ENCODE results near the gene HBQ1.
"Not testable (repeated sequence)": the region's sequence is repeated elsewhere in the genome, so short reads cannot be mapped to it uniquely, and the experiment has no call there.

HBQ1 gene

GRCh38 chr16:180101-180675 lies at the start of gene HBQ1:
Gene HBQ1 (plus strand): TSS chr16:180459. CDS start chr16:180487, 28 bp downstream.
- peak; percentile 40 for DNase-seq

DNA sequence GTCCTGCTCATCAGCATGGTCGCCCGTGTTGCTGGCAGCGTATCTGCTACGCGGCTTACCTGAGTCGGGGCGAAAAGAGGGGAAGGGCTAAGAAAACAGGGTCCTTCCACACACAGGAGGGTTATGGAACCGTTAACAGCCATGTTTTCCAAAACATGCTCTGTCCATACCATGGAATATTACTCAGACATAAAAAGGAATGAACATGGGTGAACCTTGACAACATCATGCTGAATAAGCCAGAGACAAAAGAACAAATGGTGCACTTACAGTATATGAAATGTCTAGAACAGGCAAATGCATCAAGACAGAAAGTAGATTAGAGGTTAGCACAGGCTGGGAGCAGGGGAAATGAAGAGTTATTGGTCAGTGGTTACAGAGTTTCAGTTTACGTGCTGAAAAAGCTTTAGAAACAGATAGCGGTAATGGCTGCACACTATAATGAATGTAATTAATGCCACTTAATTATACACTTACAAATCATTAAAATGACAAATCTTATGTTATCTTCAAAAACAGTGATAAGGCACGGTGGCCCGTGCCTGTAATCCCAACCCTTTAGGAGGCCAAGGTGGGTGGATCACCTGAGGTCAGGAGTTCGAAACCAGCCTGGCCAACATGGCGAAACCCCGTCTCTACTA lies 49.6 kb upstream of the HBQ1 start:
- DNase-seq, result no peak

DNA sequence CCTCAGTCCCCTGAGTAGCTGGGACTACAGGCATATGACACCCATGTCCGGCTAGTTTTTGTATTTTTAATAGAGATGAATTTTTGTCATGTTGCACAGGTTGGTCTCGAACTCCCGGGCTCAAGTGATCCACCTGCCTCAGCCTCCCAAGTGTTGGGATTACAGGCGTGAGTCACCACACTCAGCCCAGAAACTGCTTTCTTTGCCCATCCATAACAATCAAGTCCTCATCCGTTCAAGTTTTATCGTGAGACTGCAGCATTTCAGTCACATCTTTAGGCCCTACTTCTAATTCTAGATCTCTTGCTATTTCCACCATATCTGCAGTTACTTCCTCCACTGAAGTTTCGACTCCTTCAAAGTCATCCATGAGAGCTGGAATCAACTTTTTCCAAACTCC lies 48.1 kb upstream of the HBQ1 start:
- no peak for DNase-seq

DNA sequence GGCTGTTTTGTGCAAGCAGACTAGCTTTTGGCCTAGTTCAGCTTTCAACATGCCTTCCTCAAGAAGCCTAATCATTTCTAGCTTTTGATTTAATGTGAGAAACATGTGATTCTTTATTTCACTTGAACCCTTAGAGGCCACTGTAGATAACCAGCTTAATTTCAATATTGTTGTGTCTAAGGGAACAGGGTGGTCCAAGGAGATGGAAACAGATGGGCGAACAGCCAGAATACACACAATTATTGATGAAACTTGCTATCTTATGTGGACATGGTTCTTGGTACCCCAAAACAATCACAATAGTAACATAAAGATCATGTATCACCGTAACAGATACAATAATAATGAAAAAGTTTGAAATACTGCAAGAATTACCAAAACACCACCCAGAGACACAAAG lies 46.5 kb upstream of the HBQ1 start:
- DNase-seq, result no peak

DNA sequence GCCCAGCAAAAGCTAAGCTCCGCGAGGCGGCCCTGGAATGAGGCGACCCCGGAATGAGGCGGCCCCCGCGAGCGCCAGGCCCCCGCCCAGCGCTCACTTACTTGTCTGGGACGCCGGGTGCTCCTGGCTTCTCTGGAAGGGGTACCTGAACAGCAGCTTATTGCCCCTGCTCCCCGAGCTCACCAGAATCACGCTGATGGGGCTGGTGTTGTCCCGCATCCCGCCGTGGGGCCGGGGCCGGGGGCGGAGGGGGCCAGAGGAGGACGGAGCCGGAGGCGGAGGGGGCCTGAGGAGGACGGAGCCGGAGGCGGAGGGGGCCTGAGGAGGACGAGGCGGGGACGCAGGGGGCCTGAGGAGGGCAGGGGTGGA lies 42.2 kb upstream of the HBQ1 start:
- peak; percentile 56 for DNase-seq

GRCh38 chr16:140175-140857 lies 39.9 kb upstream of the HBQ1 start:
- DNase-seq, result no peak

GRCh38 chr16:142405-142967 lies 37.8 kb upstream of the HBQ1 start:
- DNase-seq, result no peak

DNA sequence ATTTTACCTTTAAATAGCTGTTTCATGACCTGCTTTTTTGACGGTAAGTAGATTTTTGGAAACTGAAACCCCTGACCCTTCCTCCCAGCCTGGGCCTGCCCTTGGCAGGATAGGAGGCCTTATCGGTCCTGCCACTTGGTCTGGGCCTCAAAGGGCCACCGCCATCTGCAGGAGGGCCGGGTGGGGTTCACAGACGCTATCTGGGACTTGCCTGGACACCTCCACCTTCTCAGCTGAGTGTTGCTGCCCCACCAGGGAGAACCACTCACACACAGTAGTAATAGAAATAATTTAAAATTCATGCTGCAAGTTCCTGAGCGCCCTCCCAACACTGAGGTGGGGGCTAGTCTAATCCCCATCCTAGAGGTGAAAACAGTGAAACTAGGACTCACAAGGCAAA lies 37.2 kb upstream of the HBQ1 start:
- no peak for DNase-seq

DNA sequence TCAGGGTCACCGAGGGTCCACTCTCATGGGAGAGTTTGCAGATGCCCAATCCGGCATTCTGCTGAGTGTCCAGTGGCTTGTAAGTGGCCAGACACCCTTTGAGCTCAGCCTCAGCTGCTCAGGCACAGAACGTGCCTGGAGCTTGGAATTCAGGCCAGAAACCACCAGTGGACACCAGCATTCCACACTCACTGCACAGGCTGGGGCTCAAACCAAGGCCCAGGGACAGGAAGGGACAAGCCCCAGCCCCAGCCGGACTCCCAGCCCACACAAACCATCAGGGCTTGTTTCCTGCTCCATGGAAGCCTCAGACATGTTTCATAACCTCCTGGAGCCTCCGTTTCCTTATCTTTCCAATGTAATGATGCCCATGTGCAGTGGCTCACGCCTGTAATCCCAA lies 36.8 kb upstream of the HBQ1 start:
- no peak for DNase-seq

GRCh38 chr16:144797-145252 lies 35.4 kb upstream of the HBQ1 start:
- no peak for DNase-seq

DNA sequence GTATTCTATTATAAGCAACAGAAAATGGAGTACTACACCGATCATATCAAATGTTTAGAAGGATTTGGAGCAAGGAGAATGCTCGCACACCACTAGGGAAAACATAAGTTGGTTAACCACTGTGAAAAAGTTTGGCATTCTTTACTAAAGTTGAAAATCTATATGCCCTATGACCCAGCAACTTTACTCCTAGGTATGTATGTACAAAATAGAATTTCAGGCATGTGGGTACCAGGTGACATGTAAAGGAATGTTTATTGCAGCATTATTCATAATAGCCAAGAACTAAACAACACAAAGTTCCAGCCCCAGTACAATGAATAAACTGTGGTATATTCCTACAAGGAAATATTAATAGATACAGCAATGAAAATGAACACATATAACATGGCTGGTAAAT lies 33.6 kb upstream of the HBQ1 start:
- no peak for DNase-seq

- DNase-seq, result no peak
These were observed 31.1 kb upstream of the HBQ1 start for GRCh38 chr16:149024-149660.

- no peak for DNase-seq
These were observed 27.8 kb upstream of the HBQ1 start, which contains the start of gene HBZ for GRCh38 chr16:152141-153128. Gene HBZ (plus strand): TSS chr16:152644. CDS start chr16:152910, 266 bp downstream.

DNA sequence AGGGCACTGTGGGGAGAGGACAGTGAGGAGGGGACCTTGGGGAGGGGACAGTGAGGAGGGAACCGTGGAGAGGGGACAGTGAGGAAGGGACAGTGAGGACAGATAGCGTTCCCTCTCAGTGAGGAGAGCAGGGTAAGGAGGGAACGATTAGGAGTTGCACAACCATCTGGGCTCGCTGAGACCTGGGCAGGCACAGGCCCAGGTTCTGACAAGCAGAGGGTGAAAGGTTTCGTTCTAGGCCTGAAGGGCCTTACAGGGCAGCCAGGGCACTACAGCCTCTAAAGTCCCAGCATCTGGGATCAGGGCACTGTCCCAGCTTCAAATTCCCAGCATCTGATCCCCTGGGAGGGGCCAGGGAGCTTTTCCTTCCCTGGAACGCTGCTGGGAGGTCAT lies 27.1 kb upstream of the HBQ1 start:
- not testable (repeated sequence) for DNase-seq

DNA sequence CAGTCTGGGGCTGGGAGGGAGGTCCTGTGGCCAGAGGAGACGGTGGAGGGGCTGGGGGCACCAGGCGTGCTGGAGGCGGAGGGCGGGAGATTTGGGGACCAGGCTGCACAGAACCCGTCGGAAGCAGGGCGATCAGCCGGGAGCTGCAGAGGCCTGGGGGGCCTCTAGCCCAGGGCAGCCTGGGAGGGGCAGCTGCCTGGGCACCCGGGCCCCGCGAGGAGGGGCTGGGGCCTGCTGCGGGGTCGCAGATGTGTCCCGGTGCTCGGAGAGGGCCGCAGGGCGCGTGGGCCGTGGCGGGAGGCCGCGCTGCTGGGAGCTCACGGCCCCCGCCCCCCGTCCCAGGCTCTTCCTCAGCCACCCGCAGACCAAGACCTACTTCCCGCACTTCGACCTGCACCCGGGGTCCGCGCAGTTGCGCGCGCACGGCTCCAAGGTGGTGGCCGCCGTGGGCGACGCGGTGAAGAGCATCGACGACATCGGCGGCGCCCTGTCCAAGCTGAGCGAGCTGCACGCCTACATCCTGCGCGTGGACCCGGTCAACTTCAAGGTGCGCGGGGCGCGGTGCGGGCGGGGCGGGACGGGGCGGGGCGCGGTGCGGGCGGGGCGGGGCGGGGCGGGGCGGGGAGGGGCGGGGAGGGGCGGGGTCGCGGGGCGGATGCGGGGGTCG lies 26.6 kb upstream of the HBQ1 start:
- DNase-seq, result not testable (repeated sequence)

- DNase-seq, result peak; percentile 68
These were observed 25.8 kb upstream of the HBQ1 start for GRCh38 chr16:154217-155030.

DNA sequence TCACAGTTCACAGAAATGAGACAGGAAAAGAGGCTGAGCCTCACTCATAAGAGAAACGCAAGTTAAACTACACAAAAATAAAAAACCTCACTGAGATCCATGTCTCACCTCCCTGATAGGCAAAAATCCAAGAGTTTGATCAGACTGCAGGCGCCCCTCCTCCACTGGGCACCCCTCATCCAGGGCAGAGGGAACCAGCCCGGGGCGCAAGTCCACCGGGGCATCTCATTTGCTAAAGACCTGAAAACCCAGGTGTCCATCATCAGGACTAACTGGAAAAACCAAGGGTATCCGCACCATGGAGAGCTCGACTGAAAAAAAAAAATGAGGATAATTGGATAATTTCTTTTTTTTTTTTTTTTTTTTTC lies 25.2 kb upstream of the HBQ1 start:
- no peak for DNase-seq

- DNase-seq, result no peak
These were observed 21.0 kb upstream of the HBQ1 start for GRCh38 chr16:159136-159849.

DNA sequence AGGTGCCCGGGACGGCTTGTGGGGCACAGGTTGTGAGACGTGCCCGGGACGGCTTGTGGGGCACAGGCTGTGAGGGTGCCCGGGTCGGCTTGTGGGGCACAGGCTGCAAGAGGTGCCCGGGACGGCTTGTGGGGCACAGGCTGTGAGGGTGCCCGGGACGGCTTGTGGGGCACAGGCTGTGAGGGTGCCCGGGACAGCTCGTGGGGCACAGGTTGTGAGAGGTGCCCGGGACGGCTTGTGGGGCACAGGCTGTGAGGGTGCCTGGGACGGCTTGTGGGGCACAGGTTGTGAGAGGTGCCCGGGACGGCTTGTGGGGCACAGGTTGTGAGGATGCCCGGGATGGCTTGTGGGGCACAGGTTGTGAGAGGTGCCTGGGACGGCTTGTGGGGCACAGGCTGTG lies 20.0 kb upstream of the HBQ1 start:
- DNase-seq, result not testable (repeated sequence)

DNA sequence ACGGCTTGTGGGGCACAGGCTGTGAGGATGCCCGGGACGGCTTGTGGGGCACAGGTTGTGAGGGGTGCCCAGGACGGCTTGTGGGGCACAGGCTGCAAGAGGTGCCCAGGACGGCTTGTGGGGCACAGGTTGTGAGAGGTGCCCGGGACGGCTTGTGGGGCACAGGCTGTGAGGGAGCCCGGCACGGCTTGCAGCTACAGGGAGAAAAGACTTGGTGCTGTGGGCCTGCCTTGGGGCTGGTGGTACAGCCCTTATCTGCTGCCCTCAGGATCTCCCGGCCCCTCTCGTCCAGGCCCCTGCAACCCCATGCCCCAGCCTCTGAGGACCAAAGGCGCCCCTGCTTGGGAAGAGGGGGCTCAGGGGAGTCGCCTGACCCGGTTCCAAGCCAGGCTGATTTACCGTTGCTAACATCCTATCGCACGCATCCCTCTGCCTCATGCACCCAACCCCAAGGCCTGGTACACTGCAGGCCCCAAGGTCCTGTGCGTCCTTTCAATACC lies 19.5 kb upstream of the HBQ1 start:
- no peak for DNase-seq

Measured in right hindlimb (tissue), 1 donor.